ENCODE data around the gene TMEM229B.

- TF ChIP-seq, protein P1, sequence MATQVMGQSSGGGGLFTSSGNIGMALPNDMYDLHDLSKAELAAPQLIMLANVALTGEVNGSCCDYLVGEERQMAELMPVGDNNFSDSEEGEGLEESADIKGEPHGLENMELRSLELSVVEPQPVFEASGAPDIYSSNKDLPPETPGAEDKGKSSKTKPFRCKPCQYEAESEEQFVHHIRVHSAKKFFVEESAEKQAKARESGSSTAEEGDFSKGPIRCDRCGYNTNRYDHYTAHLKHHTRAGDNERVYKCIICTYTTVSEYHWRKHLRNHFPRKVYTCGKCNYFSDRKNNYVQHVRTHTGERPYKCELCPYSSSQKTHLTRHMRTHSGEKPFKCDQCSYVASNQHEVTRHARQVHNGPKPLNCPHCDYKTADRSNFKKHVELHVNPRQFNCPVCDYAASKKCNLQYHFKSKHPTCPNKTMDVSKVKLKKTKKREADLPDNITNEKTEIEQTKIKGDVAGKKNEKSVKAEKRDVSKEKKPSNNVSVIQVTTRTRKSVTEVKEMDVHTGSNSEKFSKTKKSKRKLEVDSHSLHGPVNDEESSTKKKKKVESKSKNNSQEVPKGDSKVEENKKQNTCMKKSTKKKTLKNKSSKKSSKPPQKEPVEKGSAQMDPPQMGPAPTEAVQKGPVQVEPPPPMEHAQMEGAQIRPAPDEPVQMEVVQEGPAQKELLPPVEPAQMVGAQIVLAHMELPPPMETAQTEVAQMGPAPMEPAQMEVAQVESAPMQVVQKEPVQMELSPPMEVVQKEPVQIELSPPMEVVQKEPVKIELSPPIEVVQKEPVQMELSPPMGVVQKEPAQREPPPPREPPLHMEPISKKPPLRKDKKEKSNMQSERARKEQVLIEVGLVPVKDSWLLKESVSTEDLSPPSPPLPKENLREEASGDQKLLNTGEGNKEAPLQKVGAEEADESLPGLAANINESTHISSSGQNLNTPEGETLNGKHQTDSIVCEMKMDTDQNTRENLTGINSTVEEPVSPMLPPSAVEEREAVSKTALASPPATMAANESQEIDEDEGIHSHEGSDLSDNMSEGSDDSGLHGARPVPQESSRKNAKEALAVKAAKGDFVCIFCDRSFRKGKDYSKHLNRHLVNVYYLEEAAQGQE (IDR thresholded peaks at IDR 0.05; ENCODE audit: insufficient replicate concordance, low read depth) = no peak
- TF ChIP-seq POLR2AphosphoS5 (IDR thresholded peaks at IDR 0.05; ENCODE audit: low read depth) = no peak
- no peak for TF ChIP-seq CTCF (IDR thresholded peaks at IDR 0.05; ENCODE audit: insufficient read depth, low read length)
These were observed 23.6 kb downstream of the TMEM229B start for GRCh38 chr14:67464879-67465278.
